ENCODE data around the gene PRKCD.

DNA sequence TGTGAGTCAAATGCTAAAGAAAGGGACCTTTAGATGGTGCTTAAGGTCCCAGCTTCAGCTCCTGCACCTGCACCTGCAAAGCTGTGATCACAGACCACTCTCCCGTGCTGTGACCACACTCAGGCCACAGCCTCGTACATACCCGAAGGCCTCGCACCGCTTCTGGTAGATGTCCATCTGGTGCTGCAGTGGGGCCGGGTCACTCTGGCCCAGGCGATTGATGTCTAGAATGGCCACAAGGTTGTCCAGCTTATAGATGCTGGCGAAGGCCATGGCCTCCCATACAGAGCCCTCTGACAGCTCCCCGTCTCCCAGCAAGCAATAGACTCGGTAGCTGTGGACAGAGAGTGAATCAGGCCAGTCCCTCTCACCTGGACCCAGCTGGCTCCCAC, 73.8 kb downstream of the PRKCD start:
- TF ChIP-seq, protein P1, sequence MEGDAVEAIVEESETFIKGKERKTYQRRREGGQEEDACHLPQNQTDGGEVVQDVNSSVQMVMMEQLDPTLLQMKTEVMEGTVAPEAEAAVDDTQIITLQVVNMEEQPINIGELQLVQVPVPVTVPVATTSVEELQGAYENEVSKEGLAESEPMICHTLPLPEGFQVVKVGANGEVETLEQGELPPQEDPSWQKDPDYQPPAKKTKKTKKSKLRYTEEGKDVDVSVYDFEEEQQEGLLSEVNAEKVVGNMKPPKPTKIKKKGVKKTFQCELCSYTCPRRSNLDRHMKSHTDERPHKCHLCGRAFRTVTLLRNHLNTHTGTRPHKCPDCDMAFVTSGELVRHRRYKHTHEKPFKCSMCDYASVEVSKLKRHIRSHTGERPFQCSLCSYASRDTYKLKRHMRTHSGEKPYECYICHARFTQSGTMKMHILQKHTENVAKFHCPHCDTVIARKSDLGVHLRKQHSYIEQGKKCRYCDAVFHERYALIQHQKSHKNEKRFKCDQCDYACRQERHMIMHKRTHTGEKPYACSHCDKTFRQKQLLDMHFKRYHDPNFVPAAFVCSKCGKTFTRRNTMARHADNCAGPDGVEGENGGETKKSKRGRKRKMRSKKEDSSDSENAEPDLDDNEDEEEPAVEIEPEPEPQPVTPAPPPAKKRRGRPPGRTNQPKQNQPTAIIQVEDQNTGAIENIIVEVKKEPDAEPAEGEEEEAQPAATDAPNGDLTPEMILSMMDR (IDR thresholded peaks at IDR 0.05), result no peak
- no peak for TF ChIP-seq EZH2 (IDR thresholded peaks at IDR 0.05; ENCODE audit: borderline replicate concordance, insufficient read depth, low read depth, low read length, poor library complexity, severe bottlenecking)
